Activated T-cell treated with anti-CD3 and anti-CD28 coated beads, Interleukin-2, amount 50 U/mL, for 1 hour (primary cell): ENCODE results near the gene PRKAA1.
"Not testable (repeated sequence)": the region's sequence is repeated elsewhere in the genome, so short reads cannot be mapped to it uniquely, and the experiment has no call there.

Source experiments
- DNase-seq: peaks from one replicate; pipeline ENCODE4 v3.0.0-alpha.2; 2020

The PRKAA1 gene

GRCh38 chr5:40720069-40720468 is 78.1 kb downstream of the PRKAA1 start:
- no peak for DNase-seq

- no peak for DNase-seq
These were observed 80.9 kb downstream of the PRKAA1 start for GRCh38 chr5:40717281-40717680.

GRCh38 chr5:40716590-40716989 is 81.6 kb downstream of the PRKAA1 start:
- DNase-seq = no peak

- no peak for DNase-seq
These were observed 82.2 kb downstream of the PRKAA1 start for GRCh38 chr5:40716000-40716399.

GRCh38 chr5:40714001-40714400 is 84.2 kb downstream of the PRKAA1 start:
- DNase-seq = no peak

- DNase-seq = not testable (repeated sequence)
These were observed 87.6 kb downstream of the PRKAA1 start for GRCh38 chr5:40710575-40710974.
